ENCODE measurements around the gene PSMC1.
A peak's percentile ranks its signal among the peaks of the same experiment; 100 is the strongest.
"Not testable (repeated sequence)": the region's sequence is repeated elsewhere in the genome, so short reads cannot be mapped to it uniquely, and the experiment has no call there.

PSMC1 gene

GRCh38 chr14:90256354-90257131, at the start of gene PSMC1:
TSS of gene PSMC1 (plus strand) at chr14:90256553. CDS start at chr14:90256598, 45 bp downstream.
- peak; percentile 80 for DNase-seq

- DNase-seq = no peak
These were observed 43.1 kb upstream of the PSMC1 start for GRCh38 chr14:90213099-90213748.

- DNase-seq = no peak
These were observed 27.9 kb upstream of the PSMC1 start for GRCh38 chr14:90228478-90228877.

GRCh38 chr14:90229942-90230341, 26.4 kb upstream of the PSMC1 start:
- DNase-seq = not testable (repeated sequence)

GRCh38 chr14:90235179-90235976, 21.0 kb upstream of the PSMC1 start:
- DNase-seq = peak; percentile 54

- no peak for DNase-seq
These were observed 17.2 kb upstream of the PSMC1 start for GRCh38 chr14:90239139-90239538.

GRCh38 chr14:90242444-90242843, 13.9 kb upstream of the PSMC1 start:
- DNase-seq = no peak

GRCh38 chr14:90246936-90247335, 9.4 kb upstream of the PSMC1 start:
- no peak for DNase-seq

GRCh38 chr14:90247441-90247840, 8.9 kb upstream of the PSMC1 start:
- DNase-seq = not testable (repeated sequence)

GRCh38 chr14:90248594-90248993, 7.8 kb upstream of the PSMC1 start:
- DNase-seq = no peak

GRCh38 chr14:90253826-90254225, 2.5 kb upstream of the PSMC1 start:
- no peak for DNase-seq

- no peak for DNase-seq
These were observed 482 bp upstream of the PSMC1 start for GRCh38 chr14:90255871-90256270.

GRCh38 chr14:90263748-90264449, 7.5 kb downstream of the PSMC1 start:
- no peak for DNase-seq

- no peak for DNase-seq
These were observed 10.2 kb downstream of the PSMC1 start for GRCh38 chr14:90266441-90267154.

- DNase-seq = no peak
These were observed 12.1 kb downstream of the PSMC1 start for GRCh38 chr14:90268420-90268819.

GRCh38 chr14:90272523-90272922, 16.2 kb downstream of the PSMC1 start:
- DNase-seq = no peak

GRCh38 chr14:90273532-90273931, 17.2 kb downstream of the PSMC1 start:
- DNase-seq = no peak

- no peak for DNase-seq
These were observed 17.7 kb downstream of the PSMC1 start for GRCh38 chr14:90274019-90274418.

GRCh38 chr14:90274808-90275457, 18.6 kb downstream of the PSMC1 start:
- no peak for DNase-seq

GRCh38 chr14:90275458-90275814, 19.1 kb downstream of the PSMC1 start:
- no peak for DNase-seq

GRCh38 chr14:90275820-90276219, 19.5 kb downstream of the PSMC1 start:
- DNase-seq = no peak

Measured in kidney glomerular epithelial cell (primary cell).